GM10847 (cell line): Measurements from ENCODE around the gene WFDC5.

Experiments
- POLR2A ChIP-seq: IDR thresholded peaks from 2 replicates; pipeline ENCODE4 v1.6.1; 2011; ENCODE audit not compliant: insufficient read length; ENCODE audit errors: extremely low read depth

Gene WFDC5

GRCh38 chr20:45097485-45098102 is 17.4 kb downstream of the WFDC5 start:
- TF ChIP-seq POLR2A: no peak

DNA sequence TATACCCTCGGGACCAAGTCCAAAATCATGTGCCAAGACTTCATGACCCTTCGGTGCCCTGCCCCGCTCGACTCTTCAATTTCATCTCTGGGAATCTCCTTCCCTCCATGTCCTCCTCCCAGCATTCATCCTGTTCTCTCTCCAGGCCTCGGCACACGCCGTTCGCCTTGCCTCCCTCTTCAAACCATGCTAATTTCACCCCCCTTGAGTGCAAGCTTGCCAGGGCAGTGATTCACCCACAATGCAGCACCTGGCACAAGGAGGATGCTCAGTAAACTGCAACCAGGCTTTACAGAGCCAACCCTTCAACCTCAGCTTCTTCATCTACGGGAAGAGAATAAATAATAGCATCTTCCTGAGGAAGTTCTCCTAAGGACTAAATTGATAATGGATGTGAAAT is 18.2 kb downstream of the WFDC5 start:
- TF ChIP-seq POLR2A: no peak

- no peak for TF ChIP-seq POLR2A
Measured at GRCh38 chr20:45095805-45096238, 19.2 kb downstream of the WFDC5 start.

DNA sequence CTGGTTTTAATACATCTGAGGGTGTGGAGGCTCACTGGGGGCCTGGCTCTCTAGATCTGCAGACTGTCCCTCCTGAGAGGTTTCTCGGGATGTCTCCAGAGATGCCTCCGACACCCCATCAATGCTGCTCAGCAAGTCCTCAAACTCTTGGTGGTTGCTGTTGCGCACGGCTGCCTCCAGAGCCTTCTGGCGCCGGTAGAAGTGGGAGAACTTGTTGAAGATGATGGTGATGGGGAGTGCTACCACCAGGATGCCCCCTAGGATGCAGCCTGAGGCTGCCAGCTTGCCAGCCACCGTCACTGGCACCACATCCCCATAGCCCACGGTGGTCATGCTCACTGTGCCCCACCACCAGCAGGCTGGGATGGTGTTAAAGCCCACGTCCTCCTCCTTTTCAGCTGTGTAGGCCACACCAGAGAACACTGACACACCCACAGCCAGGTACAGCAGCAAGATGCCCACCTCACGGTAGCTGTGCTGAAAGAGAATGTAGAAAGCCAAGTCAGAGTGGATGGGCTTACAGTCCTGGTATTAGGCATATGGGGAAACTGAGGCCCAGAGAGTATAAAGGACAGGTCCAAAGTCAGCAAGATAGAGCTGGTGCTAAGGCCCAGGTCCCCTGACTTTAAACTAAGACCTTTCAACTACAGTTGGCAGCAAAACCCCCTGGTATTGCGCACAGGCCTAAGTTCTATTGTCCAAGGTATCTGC is 20.0 kb downstream of the WFDC5 start:
- TF ChIP-seq POLR2A: no peak

DNA sequence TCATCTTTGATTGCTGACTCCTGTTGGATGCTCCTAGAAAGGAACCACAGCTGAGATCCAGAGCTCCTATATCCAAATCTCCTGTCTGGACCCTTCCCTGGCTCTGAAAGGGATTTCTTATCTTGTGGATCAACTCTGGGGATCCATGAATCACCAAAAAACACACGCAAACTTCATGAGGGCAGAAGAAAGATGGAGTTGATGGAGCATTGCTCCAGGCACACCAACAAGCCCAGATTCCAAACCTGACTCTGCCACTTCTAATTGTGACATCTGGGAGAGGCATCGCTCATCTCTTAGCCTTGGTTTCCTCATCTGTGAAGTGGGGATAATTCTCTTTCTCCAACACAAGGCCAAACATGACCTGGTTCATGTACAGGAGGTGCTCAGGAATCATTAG is 20.8 kb downstream of the WFDC5 start:
- no peak for TF ChIP-seq POLR2A

DNA sequence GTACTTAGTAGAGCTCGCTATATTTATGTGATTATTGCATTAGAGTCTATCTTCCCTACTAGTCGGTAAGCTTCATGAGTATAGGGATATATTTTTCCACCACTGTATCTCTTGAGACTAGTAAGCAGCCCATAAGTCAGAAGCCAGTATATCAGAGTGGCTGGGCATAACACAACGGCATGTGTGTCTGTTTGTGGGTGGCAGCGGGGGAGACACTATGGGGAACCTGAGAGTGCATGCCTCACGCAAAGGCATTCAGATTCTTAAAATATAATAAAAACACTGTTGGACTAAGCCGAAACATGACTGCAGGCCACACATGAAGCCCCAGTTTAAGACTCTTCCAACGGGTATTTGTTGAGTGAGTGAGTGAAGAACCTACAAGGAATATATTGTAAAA is 22.1 kb downstream of the WFDC5 start:
- TF ChIP-seq POLR2A: no peak

- no peak for TF ChIP-seq POLR2A
Measured at GRCh38 chr20:45091366-45091765, 23.6 kb downstream of the WFDC5 start.

GRCh38 chr20:45090481-45090880 is 24.5 kb downstream of the WFDC5 start:
- TF ChIP-seq POLR2A: no peak

DNA sequence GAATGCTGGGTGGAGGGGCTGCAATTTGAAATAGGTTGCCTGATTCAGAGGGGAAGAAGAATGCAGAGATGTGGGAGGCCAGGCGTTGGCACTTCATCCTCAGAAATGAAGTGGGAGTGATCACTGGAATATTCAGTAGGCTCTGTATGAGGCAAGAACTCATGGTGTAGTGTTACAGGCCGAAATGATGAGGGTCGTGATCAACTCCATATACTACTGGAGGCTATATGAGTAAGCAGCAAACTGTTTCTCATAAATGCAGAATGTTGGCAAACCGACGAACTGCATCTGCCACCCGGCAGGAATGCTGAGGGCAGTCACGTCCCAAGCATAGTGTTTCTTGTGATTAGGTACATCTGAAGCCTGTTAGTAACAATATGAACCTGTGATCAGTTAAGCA is 26.7 kb downstream of the WFDC5 start:
- TF ChIP-seq POLR2A: no peak

- TF ChIP-seq POLR2A: no peak
Measured at GRCh38 chr20:45087814-45088213, 27.2 kb downstream of the WFDC5 start.

DNA sequence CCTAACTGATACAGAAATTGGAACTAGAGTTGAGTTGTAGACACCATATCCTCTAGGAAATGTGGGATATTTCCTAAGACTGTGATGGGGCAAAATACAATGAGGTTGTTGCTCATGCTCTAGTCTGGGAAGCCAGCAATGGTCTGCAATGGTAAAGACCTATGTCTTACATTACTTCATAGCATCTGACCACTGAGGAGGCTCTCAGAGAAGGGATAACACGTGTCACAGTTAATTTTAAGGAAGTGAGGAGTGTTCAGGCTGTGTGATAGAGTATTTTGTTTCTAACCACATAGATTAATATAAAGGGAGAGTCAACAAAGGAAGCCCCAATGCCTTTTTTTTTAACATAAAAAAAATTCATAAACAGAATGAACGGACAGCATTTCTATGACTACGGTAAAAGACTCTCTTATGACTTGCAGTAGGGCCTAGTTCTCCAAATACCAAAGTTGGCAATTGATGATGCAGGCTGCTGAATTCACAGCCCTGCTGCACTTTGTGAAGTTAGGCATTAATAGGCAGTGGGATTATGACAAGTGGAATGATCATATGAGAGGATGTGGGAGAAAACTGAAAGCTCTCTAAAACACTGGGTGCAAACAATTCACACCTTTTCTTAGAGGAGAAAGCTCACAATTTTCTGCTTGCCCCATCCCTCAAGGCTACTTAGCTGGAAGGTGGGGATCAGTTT is 27.7 kb downstream of the WFDC5 start:
- no peak for TF ChIP-seq POLR2A

DNA sequence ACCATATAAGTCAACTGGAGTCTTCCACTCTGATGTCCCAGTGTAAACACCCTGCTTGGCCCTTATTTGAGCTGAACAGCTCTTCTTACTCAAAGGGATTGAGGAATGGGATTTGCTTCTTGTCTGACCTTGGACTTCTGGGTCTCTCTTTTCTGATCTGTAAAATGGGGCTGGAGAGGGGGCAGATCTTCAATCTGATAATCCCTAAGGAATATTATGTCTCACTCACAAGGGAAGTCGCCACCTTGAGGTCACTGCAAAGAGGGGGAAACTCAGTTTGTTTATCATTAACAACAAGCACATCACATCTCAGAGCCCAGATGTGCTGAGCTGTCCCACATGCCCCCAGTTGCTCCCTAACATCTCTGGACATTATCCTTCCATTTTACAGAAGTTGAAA is 29.1 kb downstream of the WFDC5 start:
- no peak for TF ChIP-seq POLR2A

DNA sequence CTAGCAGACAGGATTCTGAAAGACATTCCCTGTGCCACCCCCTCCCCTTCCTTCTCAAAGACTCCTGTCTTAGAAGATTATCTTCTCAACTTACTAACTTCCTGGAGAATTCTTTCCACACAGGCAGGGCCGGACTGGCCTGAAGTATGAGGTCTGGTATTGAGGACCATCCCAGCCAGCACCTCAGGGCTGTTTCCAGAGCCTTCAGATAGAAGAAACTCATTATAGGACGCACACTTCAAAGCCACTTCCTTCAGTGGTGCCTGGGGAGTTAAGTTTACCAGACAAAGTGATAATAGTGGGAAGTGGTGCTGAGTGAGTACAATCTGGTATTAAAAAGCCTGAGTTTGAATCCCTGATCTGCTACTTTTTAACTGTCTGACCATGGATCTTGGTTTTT is 29.7 kb downstream of the WFDC5 start:
- no peak for TF ChIP-seq POLR2A

- TF ChIP-seq POLR2A: no peak
Measured at GRCh38 chr20:45083127-45083526, 31.8 kb downstream of the WFDC5 start.

DNA sequence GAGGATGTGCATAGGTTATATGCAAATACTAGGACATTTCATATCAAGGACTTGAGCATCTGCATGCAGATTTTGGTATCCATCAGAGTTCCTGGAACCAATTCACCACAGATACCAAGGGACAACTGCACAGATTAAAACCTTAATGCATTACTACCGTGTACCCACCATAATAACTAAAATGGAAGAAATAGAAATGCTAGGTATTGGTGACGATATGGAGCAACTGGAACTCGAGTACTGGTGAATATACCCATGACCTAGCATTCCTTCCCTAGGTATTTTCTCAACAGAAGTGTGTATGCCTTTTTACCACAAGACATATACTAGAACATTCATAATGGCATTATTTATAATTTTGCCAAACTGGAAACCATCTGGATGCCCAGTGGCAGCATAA is 32.5 kb downstream of the WFDC5 start:
- TF ChIP-seq POLR2A: no peak

GRCh38 chr20:45080867-45081624 is 33.9 kb downstream of the WFDC5 start:
- no peak for TF ChIP-seq POLR2A
